22Rv1 (cell line): ENCODE results near the gene TRPC4AP.

ENCODE experiments used
- H3K27ac ChIP-seq: fragments of 450-650 bp; 2 replicates; pipeline ENCODE4 v1.5.1; 2017
- ZFX ChIP-seq: fragments of 450-650 bp; IDR thresholded peaks from 2 replicates; pipeline ENCODE4 v1.6.1; 2017; ENCODE audit warnings: antibody characterized with exemption, borderline replicate concordance
- TF ChIP-seq, protein P1 (sequence below): fragments of 450-650 bp; IDR thresholded peaks from 2 replicates; pipeline ENCODE4 v1.5.1; 2017; ENCODE audit warnings: mild to moderate bottlenecking

Gene TRPC4AP

DNA sequence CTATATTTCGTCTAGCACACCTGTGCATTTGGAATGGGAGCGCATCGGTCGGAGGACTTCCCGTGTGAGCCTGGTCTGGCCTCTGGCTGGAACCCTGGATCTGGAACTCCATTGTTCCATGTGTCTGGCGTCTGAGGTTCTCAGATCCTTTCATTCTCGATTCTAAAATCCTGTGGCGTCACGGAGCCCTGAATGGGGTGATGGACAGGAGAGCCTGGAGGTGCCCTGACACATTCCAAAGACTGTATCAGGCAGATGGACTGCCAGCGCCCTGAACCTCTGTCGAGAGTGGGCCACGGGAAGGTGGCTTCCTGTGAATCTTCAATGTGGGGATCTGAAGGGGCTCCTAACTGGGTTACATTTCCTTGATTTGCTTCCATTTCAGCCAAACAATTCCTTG lies 116.3 kb downstream of the TRPC4AP start:
- TF ChIP-seq, protein P1, sequence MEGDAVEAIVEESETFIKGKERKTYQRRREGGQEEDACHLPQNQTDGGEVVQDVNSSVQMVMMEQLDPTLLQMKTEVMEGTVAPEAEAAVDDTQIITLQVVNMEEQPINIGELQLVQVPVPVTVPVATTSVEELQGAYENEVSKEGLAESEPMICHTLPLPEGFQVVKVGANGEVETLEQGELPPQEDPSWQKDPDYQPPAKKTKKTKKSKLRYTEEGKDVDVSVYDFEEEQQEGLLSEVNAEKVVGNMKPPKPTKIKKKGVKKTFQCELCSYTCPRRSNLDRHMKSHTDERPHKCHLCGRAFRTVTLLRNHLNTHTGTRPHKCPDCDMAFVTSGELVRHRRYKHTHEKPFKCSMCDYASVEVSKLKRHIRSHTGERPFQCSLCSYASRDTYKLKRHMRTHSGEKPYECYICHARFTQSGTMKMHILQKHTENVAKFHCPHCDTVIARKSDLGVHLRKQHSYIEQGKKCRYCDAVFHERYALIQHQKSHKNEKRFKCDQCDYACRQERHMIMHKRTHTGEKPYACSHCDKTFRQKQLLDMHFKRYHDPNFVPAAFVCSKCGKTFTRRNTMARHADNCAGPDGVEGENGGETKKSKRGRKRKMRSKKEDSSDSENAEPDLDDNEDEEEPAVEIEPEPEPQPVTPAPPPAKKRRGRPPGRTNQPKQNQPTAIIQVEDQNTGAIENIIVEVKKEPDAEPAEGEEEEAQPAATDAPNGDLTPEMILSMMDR = no peak
- no peak for TF ChIP-seq ZFX
- H3K27ac ChIP-seq = no peak overlapping the region

DNA sequence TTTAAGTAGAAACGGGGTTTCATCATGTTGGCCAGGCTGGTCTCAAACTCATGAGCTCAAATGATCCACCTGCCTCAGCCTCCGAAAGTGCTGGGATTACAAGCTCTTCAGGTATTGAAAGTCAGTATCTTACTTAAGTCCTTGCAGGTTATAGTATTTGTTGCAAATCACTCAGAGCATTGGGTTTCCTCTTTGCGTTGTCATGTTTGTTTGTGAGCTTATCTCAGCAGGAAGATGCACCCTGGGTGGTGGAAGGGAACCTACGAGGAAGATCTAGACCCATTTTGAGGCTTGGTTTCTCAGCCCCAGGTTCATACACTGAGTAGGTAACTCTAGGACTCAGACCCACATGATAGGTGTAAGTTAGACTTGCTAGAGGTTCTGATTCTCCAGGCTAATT lies 118.4 kb downstream of the TRPC4AP start:
- H3K27ac ChIP-seq = no peak overlapping the region
- TF ChIP-seq, protein P1 = no peak
- TF ChIP-seq ZFX = no peak

DNA sequence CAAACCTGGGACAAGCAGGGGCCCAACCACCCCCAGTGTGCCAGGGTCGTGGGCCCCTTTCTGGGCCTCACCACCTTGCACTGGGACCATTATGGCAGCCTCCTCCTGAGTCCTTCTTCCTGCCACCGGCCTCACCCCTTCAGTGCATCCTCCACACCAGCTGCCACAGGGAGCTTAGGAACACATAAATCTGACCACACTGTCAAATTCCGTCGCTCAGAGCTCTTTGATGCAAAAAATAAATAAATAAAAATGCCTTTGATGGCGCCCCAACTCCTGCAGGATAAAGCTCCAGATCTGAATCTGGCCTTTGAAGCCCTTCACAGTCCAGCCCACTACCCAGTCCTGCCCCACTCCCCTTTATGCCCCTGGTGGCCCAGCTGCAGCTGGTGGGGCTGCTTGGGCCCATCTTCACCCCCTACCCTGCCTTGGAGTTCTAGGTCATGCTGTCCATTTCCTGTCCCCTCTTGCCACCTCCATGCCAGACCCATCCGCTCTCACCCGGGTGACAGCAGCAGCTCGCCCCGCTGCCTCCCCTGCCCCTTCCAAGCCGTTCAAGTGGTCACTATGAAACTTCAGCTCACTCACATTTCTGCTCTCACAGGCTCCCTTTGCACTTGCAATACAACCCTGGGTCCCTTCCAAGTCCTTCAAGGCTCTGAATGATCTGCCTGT lies 120.9 kb downstream of the TRPC4AP start:
- H3K27ac ChIP-seq = no peak overlapping the region
- no peak for TF ChIP-seq ZFX
- TF ChIP-seq, protein P1 = no peak

DNA sequence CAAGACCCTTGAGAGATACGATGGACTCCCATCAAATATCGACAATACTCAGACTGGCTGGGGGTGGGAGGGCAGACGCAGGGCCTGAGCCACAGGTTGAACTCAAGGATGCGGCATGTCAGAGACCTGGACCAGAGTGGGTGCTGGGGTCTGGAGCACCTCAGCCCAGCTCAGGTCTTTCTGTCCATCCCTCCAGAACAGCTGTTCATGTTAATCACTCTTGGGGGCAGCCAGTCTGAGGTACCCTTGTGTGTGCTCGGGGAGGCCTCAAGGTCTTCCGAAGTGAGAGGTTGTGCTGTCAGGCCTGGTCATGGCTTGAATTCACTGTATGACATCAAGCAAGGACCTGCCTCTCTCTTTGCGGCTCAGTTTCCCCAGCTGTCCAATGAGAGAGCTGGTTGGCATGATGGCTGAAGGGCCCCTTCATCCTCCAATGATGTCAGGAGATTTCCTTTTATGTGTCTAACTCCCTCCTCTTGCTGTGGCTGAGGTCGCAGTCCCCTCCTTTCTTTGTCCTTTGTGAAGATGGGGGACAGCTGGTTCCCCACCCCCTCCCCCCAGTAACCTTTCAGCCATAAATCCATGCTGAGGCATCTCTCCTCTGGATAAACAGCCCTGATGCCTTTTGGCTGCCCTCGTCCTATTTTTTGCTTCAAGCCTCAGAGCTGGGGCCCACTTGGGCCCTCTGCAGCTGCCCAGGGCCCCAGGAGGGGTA lies 121.6 kb downstream of the TRPC4AP start:
- TF ChIP-seq, protein P1 = no peak
- TF ChIP-seq ZFX = no peak
- no peak overlapping the region for H3K27ac ChIP-seq

DNA sequence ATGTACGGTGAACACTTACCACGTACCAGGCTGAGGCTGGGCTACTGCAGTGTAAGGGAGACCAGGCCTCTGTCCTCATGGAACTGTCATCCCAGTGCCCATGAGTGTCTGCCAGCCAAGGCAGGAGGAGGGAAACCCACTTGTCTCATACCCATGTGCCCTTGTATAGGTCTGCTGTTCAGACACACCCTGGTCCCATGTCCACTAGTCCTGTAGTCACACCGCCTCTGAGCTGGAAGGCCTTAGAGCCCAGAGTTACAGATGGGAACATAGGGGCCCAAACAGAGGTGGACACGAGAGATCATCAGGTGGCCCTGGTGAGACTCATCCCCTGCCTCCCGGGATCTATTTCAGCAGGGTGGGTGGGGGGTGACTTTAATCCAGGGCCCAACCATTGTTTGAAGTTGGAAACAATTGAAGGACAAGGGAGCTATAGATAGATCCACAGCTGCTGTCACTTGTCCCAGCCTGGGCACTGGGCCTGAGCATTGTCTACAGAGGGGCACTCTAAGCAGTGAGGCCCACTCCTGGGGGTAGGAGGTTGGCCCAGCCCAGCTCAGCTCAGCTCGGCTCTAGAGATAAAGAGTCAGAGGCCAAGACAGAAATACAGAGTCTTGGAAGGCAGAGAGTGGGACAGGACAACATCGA lies 122.3 kb downstream of the TRPC4AP start:
- TF ChIP-seq, protein P1 = no peak
- no peak for TF ChIP-seq ZFX
- no peak overlapping the region for H3K27ac ChIP-seq

DNA sequence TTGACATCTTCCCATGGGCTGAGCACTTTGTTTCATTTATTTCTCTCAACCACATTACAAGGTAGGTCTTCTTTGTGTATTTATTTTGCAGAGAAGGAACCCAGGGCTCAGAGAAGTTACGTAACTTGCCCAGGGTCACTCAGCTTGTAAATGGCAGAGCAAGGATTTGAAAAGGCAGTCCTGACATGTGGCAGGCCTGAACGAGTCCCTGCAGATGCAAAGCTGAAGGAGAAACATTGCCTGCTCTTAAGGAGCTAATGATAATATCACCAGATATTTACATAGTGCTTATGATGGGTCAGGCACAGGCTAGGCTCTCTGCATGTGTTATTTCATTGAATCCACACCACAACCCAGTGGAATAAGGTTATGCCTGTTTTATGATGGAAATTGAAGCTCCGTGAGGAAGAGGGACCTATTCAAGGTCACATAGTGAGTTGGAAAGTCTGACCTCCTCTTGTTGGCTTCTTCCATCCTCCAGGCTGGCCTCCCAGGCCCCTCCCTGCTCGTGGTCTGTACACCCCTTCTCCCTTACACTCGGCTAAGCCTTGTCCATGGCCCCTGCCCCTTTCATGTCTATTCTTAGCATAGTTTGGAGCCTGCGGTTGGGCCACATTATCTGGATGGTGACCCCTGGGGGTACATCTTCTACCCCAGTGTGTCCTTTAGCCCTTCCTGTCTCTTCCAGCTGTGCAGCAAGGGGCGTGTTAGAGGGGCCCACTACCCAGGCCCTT lies 124.4 kb downstream of the TRPC4AP start:
- no peak overlapping the region for H3K27ac ChIP-seq
- TF ChIP-seq ZFX = no peak
- TF ChIP-seq, protein P1 = no peak

DNA sequence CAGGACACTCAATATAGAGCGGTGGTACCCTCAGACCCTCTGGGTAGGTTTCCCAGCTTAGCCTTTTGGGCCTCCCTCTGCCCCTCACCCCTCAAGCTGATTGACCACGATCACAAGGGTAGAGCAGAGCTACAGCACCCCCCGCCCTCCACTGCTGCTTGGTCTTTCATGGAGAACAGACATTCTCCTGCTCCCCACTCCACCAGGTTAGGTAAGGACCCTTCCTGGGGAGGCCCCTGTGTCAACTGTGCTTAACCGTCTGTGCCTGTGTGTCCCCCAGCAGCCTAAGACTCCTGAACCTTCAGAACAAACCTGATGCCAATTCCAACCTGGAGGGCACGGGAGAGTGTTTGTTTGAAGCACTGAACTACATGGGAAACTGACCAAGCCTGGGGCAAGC lies 125.2 kb downstream of the TRPC4AP start:
- H3K27ac ChIP-seq = no peak overlapping the region
- no peak for TF ChIP-seq ZFX
- TF ChIP-seq, protein P1 = no peak
